KMS-11 (cell line): Measurements from ENCODE around the gene ILDR1.

Experiments
- H2AFZ ChIP-seq: fragments of 200-600 bp; sonication (generic); 2 replicates; pipeline ENCODE4 v1.6.1; 2016; ENCODE audit warnings: antibody characterized with exemption, mixed run types, low read depth
- H3K27ac ChIP-seq: fragments of 200-600 bp; sonication (generic); 2 replicates; pipeline ENCODE4 v1.6.1; 2016; ENCODE audit warnings: mild to moderate bottlenecking, mixed run types
- H3K27me3 ChIP-seq: fragments of 200-600 bp; sonication (generic); 2 replicates; pipeline ENCODE4 v1.6.1; 2017; ENCODE audit warnings: mild to moderate bottlenecking, low read depth, mixed run types, moderate library complexity; ENCODE audit not compliant: insufficient read depth
- H3K36me3 ChIP-seq: fragments of 200-600 bp; sonication (generic); 2 replicates; pipeline ENCODE4 v1.6.1; 2017; ENCODE audit warnings: mild to moderate bottlenecking, mixed run types; ENCODE audit not compliant: insufficient read depth
- H3K4me1 ChIP-seq: fragments of 200-600 bp; sonication (generic); 2 replicates; pipeline ENCODE4 v1.6.1; 2016; ENCODE audit warnings: mild to moderate bottlenecking, low read depth, mixed run types; ENCODE audit not compliant: poor library complexity, severe bottlenecking
- H3K4me2 ChIP-seq: fragments of 200-600 bp; sonication (generic); 2 replicates; pipeline ENCODE4 v1.7.0; 2016; ENCODE audit warnings: mild to moderate bottlenecking, mixed run types
- H3K4me3 ChIP-seq: fragments of 200-600 bp; sonication (generic); IDR thresholded peaks from 2 replicates; pipeline ENCODE4 v1.6.1; 2017; ENCODE audit warnings: low read depth, low read length, mixed read lengths; ENCODE audit not compliant: insufficient read depth
- H3K79me2 ChIP-seq: fragments of 200-600 bp; sonication (generic); 2 replicates; pipeline ENCODE4 v1.6.1; 2016; ENCODE audit warnings: low read depth, mixed run types; ENCODE audit not compliant: insufficient read depth
- H3K9ac ChIP-seq: fragments of 200-600 bp; sonication (generic); 2 replicates; pipeline ENCODE4 v1.6.1; 2016; ENCODE audit warnings: mild to moderate bottlenecking, mixed run types
- H4K20me1 ChIP-seq: fragments of 200-600 bp; sonication (generic); 2 replicates; pipeline ENCODE4 v1.6.1; 2016; ENCODE audit warnings: mild to moderate bottlenecking, mixed run types; ENCODE audit not compliant: insufficient read depth
- TF ChIP-seq, protein P1 (sequence below): fragments of 200-600 bp; sonication (generic); conservative IDR thresholded peaks from 2 replicates; pipeline ENCODE4 v1.6.1; 2017; ENCODE audit warnings: low read depth, mild to moderate bottlenecking, antibody characterized with exemption, low read length, moderate library complexity, mixed read lengths

The ILDR1 gene

DNA sequence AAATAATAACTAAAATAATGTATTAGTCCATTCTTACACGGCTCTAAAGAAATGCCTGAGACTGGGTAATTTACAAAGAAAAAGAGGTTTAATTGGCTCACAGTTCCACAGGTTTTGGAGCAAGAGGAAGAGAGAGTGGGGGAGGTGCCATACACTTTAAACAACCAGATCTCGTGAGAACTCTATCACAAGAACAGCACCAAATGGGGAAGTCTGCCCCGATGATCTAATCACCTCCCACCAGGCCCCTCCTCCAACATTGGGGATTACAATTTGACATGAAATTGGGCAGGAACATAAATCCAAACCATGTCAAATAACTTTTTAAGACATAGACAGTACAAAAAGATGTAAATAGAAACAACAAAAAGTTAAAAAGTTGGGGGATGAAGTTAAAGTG lies 63.2 kb downstream of the ILDR1 start:
- Histone ChIP-seq H3K36me3 (no peaks in the 10 kb centered on the region), H3K79me2 (no peaks in the 10 kb centered on the region), H3K27ac (no peak overlapping the region), H2AFZ (no peak overlapping the region), H3K4me1 (no peaks in the 10 kb centered on the region), H3K4me2 (no peak overlapping the region), H4K20me1 (no peaks in the 10 kb centered on the region), H3K4me3 (no peak overlapping the region), H3K27me3 (no peaks in the 10 kb centered on the region), H3K9ac (no peak overlapping the region)
- TF ChIP-seq, protein P1, sequence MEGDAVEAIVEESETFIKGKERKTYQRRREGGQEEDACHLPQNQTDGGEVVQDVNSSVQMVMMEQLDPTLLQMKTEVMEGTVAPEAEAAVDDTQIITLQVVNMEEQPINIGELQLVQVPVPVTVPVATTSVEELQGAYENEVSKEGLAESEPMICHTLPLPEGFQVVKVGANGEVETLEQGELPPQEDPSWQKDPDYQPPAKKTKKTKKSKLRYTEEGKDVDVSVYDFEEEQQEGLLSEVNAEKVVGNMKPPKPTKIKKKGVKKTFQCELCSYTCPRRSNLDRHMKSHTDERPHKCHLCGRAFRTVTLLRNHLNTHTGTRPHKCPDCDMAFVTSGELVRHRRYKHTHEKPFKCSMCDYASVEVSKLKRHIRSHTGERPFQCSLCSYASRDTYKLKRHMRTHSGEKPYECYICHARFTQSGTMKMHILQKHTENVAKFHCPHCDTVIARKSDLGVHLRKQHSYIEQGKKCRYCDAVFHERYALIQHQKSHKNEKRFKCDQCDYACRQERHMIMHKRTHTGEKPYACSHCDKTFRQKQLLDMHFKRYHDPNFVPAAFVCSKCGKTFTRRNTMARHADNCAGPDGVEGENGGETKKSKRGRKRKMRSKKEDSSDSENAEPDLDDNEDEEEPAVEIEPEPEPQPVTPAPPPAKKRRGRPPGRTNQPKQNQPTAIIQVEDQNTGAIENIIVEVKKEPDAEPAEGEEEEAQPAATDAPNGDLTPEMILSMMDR = no peak

DNA sequence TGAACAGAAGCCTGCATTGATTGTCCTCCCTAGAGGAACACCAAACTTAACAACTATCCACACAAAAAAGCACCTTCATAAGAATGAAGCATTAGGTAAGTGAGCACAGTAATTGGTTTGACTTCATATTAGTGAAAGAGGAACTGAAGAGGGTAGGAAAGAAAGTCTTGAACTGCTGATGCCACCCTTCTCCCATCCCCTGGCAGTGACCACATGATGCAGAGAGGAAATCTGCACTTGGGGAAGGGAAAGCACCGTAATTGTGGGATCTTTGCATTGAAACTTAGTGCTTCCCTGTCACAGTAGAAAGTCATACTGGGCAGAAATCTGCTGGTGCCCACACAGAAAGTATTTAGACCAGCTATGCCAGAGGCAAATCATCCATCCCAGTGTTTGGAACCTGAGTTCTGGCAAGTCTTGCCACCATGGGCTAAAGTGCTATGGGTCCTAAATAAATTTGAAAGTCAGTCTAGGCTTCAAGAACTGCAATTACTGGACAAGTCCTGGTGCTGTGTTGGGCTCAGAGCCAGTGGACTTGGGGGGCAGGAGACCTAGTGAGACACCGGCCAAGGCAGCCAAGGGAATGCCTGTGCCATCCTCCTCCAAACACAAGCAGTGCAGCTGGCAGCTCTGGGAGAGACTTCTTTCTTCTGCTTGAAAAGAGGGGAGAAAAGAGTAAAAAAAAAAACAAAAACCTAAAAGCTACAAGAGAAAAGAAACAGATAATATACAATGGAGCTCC lies 64.2 kb downstream of the ILDR1 start:
- H2AFZ ChIP-seq = no peak overlapping the region
- TF ChIP-seq, protein P1 = no peak
- H3K4me2 ChIP-seq = no peak overlapping the region
- H3K9ac ChIP-seq = no peak overlapping the region
- H3K4me1 ChIP-seq = no peaks in the 10 kb centered on the region
- no peaks in the 10 kb centered on the region for H3K79me2 ChIP-seq
- H3K27ac ChIP-seq = no peak overlapping the region
- no peaks in the 10 kb centered on the region for H3K27me3 ChIP-seq
- no peaks in the 10 kb centered on the region for H4K20me1 ChIP-seq
- H3K4me3 ChIP-seq = no peak overlapping the region
- H3K36me3 ChIP-seq = no peaks in the 10 kb centered on the region

DNA sequence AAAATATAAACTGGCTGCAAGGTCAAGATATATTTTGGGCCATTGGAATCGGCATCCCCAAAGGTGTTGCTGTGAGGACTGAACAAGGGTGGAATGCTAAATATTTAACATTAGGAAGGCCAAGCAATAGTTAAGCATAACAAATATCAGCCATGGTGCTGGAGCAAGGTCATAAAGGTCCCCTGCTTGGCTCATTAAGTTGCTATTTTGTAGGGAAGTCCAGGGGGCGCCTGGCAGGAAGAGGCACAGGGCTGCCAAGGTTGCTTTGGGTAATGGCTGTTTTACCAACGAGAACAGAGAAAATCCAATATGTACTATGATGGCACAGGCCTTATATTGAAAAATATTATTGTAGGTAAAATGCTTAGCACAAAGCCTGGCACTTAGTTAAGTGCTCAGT lies 65.7 kb downstream of the ILDR1 start:
- Histone ChIP-seq H3K27me3 (no peaks in the 10 kb centered on the region), H2AFZ (no peak overlapping the region), H3K4me2 (no peak overlapping the region), H3K9ac (no peak overlapping the region), H3K4me1 (no peaks in the 10 kb centered on the region), H3K27ac (no peak overlapping the region), H4K20me1 (no peaks in the 10 kb centered on the region), H3K79me2 (no peaks in the 10 kb centered on the region), H3K4me3 (no peak overlapping the region), H3K36me3 (no peaks in the 10 kb centered on the region)
- TF ChIP-seq, protein P1 = no peak

DNA sequence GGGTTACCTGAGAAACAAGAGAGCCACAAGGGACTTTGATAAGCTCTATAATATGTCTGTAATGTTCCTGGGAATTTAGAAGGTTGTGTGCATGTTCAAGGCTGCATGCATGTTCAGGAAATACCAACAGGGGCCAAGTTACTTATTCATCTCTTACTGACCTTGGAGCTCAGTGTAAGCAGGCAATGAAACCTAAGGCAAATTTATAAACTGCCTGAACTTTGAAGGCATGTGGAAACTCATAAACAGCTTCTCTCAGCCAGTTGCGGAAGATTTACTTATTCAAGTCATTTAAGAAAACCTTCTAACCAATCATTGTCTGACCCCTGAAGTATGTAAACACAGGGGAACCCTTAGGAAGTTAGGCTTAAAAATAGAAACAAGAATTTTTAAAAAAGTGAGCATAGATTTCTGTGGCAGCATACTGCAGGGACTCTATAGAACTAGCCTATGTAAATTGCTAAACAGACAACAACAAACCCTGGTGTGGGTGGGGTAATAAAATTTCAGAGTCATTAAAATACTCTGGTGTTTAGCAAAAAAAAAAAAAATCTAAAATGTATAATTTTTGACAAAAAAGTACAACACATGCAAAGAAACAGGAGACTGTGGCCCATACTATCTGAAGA lies 70.6 kb downstream of the ILDR1 start:
- H3K27ac ChIP-seq = no peak overlapping the region
- H3K36me3 ChIP-seq = no peaks in the 10 kb centered on the region
- no peaks in the 10 kb centered on the region for H3K79me2 ChIP-seq
- no peaks in the 10 kb centered on the region for H4K20me1 ChIP-seq
- no peak overlapping the region for H3K4me3 ChIP-seq
- TF ChIP-seq, protein P1 = no peak
- H3K27me3 ChIP-seq = no peaks in the 10 kb centered on the region
- no peak overlapping the region for H2AFZ ChIP-seq
- no peak overlapping the region for H3K4me2 ChIP-seq
- no peaks in the 10 kb centered on the region for H3K4me1 ChIP-seq
- no peak overlapping the region for H3K9ac ChIP-seq
